Panc1 (cell line): Measurements from ENCODE around the gene CROCC2. TPM values are rescaled to one million over a fixed set of nuclear protein-coding genes. Genes with fewer than 3 reads are reported as not detected.

ENCODE experiments used
- ATAC-seq: fragments of 200-7000 bp; cut with Tn5 transposase; 2 replicates; pipeline ENCODE4 v1.9.1; 2020; ENCODE audit warnings: mild to moderate bottlenecking, moderate library complexity
- BruUV-seq: library from RNA; stranded (reverse); fragments of 400-500 nt; replicated peaks from 2 replicates; lab custom pipeline; 2021; lab: Mats Ljungman, UMichigan
- CTCF ChIA-PET: fragments of 300-600 bp; sonication (Branson Sonifier 250); formaldehyde crosslinking; loops from one replicate; lab custom pipeline; 2022; ENCODE audit warnings: antibody characterized with exemption; lab: Charles Lee
- POLR2A ChIA-PET: fragments of 300-600 bp; sonication (Branson Sonifier 250); formaldehyde crosslinking; loops from one replicate; lab custom pipeline; 2022; ENCODE audit warnings: antibody characterized with exemption; lab: Charles Lee
- DNase-seq: peaks from one replicate; pipeline ENCODE4 v3.0.0-alpha.2; 2010; ENCODE audit warnings: low read depth, low spot score
- H3K27ac ChIP-seq: 2 replicates; pipeline ENCODE4 v1.5.1; 2011; ENCODE audit warnings: mild to moderate bottlenecking, low read length, inconsistent platforms
- H3K27me3 ChIP-seq: fragments of 200-500 bp; sonication (Bioruptor generic); 2 replicates; pipeline ENCODE4 v1.6.0; 2014; ENCODE audit warnings: low read length, inconsistent platforms; ENCODE audit not compliant: control insufficient read depth, insufficient read depth
- H3K36me3 ChIP-seq: fragments of 200-500 bp; sonication (Bioruptor generic); 2 replicates; pipeline ENCODE4 v1.5.1; 2014; ENCODE audit warnings: inconsistent platforms, mild to moderate bottlenecking, low read length, moderate library complexity; ENCODE audit not compliant: control insufficient read depth, insufficient read depth
- H3K4me1 ChIP-seq: 2 replicates; pipeline ENCODE4 v1.5.1; 2011; ENCODE audit warnings: inconsistent platforms, mild to moderate bottlenecking, low read length, moderate library complexity; ENCODE audit not compliant: control insufficient read depth, insufficient read depth
- H3K4me3 ChIP-seq, 2 experiments: 2 replicates each; pipeline ENCODE4 v1.5.1; 2011 to 2012; ENCODE audit warnings: low read depth in 2 of 2, low read length in 2 of 2, mild to moderate bottlenecking in 2 of 2, inconsistent platforms in 1 of 2, moderate library complexity in 1 of 2
- H3K9me3 ChIP-seq: fragments of 200-500 bp; sonication (Bioruptor generic); 2 replicates; pipeline ENCODE4 v1.5.1; 2014; ENCODE audit warnings: low read depth, mild to moderate bottlenecking, inconsistent platforms, low read length, moderate library complexity; ENCODE audit not compliant: control insufficient read depth, insufficient read depth
- POLR2AphosphoS5 ChIP-seq: IDR thresholded peaks from 2 replicates; pipeline ENCODE4 v1.6.1; 2012; ENCODE audit warnings: mild to moderate bottlenecking, low read depth, low read length, moderate library complexity
- SIN3A ChIP-seq: IDR thresholded peaks from 2 replicates; pipeline ENCODE4 v1.6.1; 2012; ENCODE audit warnings: low read depth, mild to moderate bottlenecking, low read length, moderate library complexity, borderline replicate concordance; ENCODE audit not compliant: insufficient read depth
- TCF7L2 ChIP-seq: IDR thresholded peaks from 2 replicates; pipeline ENCODE4 v1.6.1; 2011; ENCODE audit warnings: mild to moderate bottlenecking, low read depth, low read length, inconsistent platforms
- in situ Hi-C: cut with HindIII; loops from 2 replicates; pipeline ENCODE4 v1.10.0; 2016; ENCODE audit warnings: low sequenced_read_pairs, low pct_unique_long_range_greater_than_20kb
- intact Hi-C: fragments of 100-400 bp; cut with micrococcal nuclease; formaldehyde crosslinking; loops from one replicate; pipeline ENCODE4 v1.10.0; 2022; ENCODE audit not compliant: unreplicated experiment
- total RNA-seq: library from RNA; stranded (reverse); gene quantifications from one replicate; pipeline ENCODE4 v1.2.1, GENCODE V29; 2021; ENCODE audit not compliant: unreplicated experiment
- TF ChIP-seq, protein P1 (sequence below): fragments of 450-650 bp; IDR thresholded peaks from 2 replicates; pipeline ENCODE4 v1.5.1; 2017; ENCODE audit warnings: mild to moderate bottlenecking
- TF ChIP-seq, protein P2 (sequence below), 2 experiments: IDR thresholded peaks; 2 replicates each; pipeline ENCODE4 v1.6.1; 2011 to 2012; ENCODE audit warnings: low read depth in 2 of 2, control low read depth in 1 of 2, low read length in 1 of 2, mild to moderate bottlenecking in 1 of 2, moderate library complexity in 1 of 2; ENCODE audit not compliant: insufficient read depth in 1 of 2

Gene CROCC2
- total RNA-seq, 1 experiment from 2014 or later, result 0.23 TPM

DNA sequence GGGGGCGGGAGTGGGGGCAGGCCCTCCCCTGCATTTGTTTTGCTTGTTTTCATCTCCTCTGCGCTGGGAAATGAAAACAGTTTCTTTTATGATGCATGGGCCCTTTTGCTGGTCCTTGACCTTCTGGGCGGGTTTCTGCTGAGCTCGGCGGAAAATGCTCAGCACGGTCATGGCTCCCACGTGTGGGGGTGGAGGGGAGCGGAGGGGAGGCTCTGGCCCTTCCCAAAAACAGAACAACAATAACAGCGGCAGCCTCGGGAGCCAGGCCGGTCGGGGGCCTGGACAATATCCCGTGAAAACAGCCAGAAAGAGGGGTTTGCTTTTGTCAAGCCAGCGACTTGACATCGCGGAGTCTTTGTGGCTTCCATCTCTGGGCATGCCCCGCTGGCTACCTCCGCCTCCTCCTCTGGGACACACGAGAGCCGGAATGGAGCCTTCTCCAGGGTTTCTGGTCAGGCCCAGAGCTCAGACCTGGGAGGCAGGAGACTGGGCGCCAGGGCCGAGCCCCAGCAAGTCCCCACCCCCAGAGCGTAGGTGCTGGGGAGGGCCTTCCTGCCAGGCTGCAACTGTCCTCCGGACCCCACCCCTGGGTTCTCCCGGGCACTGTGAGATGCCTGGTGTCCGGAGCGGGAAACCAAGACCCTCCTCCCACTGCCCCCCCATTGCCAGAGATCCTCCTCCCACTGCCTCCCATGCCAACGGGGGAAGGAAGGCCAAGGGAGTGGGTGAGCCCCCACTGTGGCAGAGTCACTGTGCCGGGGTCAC lies 56.3 kb downstream of the CROCC2 start:
- Histone ChIP-seq H3K9me3 (no peaks in the 10 kb centered on the region), H3K4me1 (no peaks in the 10 kb centered on the region), H3K27me3 (no peaks in the 10 kb centered on the region), H3K4me3 (no peak overlapping the region), H3K36me3 (no peaks in the 10 kb centered on the region), H3K27ac (no peak overlapping the region)
- ATAC-seq (no peak), DNase-seq (no peak)
- no TSS peak for BruUV-seq
- ChIA-PET CTCF (no interaction called here), POLR2A (no interaction called here)
- TF ChIP-seq, protein P1, sequence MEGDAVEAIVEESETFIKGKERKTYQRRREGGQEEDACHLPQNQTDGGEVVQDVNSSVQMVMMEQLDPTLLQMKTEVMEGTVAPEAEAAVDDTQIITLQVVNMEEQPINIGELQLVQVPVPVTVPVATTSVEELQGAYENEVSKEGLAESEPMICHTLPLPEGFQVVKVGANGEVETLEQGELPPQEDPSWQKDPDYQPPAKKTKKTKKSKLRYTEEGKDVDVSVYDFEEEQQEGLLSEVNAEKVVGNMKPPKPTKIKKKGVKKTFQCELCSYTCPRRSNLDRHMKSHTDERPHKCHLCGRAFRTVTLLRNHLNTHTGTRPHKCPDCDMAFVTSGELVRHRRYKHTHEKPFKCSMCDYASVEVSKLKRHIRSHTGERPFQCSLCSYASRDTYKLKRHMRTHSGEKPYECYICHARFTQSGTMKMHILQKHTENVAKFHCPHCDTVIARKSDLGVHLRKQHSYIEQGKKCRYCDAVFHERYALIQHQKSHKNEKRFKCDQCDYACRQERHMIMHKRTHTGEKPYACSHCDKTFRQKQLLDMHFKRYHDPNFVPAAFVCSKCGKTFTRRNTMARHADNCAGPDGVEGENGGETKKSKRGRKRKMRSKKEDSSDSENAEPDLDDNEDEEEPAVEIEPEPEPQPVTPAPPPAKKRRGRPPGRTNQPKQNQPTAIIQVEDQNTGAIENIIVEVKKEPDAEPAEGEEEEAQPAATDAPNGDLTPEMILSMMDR, result no peak
- TF ChIP-seq, protein P2, sequence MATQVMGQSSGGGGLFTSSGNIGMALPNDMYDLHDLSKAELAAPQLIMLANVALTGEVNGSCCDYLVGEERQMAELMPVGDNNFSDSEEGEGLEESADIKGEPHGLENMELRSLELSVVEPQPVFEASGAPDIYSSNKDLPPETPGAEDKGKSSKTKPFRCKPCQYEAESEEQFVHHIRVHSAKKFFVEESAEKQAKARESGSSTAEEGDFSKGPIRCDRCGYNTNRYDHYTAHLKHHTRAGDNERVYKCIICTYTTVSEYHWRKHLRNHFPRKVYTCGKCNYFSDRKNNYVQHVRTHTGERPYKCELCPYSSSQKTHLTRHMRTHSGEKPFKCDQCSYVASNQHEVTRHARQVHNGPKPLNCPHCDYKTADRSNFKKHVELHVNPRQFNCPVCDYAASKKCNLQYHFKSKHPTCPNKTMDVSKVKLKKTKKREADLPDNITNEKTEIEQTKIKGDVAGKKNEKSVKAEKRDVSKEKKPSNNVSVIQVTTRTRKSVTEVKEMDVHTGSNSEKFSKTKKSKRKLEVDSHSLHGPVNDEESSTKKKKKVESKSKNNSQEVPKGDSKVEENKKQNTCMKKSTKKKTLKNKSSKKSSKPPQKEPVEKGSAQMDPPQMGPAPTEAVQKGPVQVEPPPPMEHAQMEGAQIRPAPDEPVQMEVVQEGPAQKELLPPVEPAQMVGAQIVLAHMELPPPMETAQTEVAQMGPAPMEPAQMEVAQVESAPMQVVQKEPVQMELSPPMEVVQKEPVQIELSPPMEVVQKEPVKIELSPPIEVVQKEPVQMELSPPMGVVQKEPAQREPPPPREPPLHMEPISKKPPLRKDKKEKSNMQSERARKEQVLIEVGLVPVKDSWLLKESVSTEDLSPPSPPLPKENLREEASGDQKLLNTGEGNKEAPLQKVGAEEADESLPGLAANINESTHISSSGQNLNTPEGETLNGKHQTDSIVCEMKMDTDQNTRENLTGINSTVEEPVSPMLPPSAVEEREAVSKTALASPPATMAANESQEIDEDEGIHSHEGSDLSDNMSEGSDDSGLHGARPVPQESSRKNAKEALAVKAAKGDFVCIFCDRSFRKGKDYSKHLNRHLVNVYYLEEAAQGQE (IDR thresholded peaks at IDR 0.05; ENCODE audit: insufficient read depth in 1 of 2, low read depth in 2 of 2, low read length in 1 of 2), result no peak
- TF ChIP-seq POLR2AphosphoS5 (no peak), SIN3A (no peak), TCF7L2 (no peak)
- intact Hi-C loops (no loop called here), in situ Hi-C loops (no loop called here)

DNA sequence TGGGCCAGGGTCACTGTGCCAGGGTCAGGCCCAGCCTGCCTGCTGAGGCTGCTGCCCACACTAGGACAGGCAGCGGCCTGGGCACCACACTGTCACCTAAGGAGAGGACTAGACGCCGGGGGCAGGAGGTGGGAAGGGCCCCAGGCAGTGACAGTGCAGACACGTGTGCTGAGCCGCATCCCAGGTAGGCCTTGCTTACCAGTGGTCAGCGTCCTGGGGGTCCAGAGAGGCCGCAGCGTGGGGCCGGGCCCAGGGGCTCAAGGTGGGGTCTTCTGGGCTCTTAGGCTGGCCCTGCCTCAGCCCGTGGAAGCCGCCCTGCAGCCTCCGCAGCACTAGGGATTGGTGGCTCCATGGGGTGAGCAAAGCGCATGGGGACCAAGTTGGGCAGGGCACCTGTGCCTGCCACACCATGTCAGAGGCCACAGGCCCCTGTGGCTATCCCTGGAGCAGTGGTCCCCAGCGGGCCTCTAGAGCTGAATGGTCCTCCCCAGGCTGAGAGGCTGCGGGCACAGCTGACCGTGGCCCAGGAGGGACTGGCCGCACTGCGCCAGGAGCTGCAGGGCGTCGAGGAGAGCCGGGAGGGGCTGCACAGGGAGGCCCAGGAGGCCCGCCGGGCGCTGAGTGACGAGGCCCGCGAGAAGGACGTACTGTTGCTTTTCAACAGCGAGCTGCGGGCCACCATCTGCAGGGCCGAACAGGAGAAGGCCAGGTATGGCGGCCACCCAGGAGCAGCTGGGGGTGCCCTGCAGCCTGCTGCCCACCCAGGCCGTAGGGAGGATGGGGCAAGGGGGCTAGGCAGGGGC lies 57.1 kb downstream of the CROCC2 start:
- Histone ChIP-seq H3K4me3 (no peak overlapping the region), H3K9me3 (no peaks in the 10 kb centered on the region), H3K27me3 (no peaks in the 10 kb centered on the region), H3K4me1 (no peaks in the 10 kb centered on the region), H3K36me3 (no peaks in the 10 kb centered on the region), H3K27ac (no peak overlapping the region)
- in situ Hi-C loops, result no loop called here
- TF ChIP-seq, protein P1, result no peak
- no peak for TF ChIP-seq SIN3A
- no peak for TF ChIP-seq POLR2AphosphoS5
- TF ChIP-seq, protein P2 (IDR thresholded peaks at IDR 0.05; ENCODE audit: insufficient read depth in 1 of 2, low read depth in 2 of 2, low read length in 1 of 2), result no peak
- no peak for TF ChIP-seq TCF7L2
- ChIA-PET POLR2A (no interaction called here), CTCF (no interaction called here)
- intact Hi-C loops, result no loop called here
- BruUV-seq, result no TSS peak
- ATAC-seq (no peak), DNase-seq (no peak)
